Fibroblast of lung (primary cell): ENCODE data around the gene CENPV. TPM values are rescaled to one million over a fixed set of nuclear protein-coding genes. Genes with fewer than 3 reads are reported as not detected.
"Not testable (repeated sequence)": the region's sequence is repeated elsewhere in the genome, so short reads cannot be mapped to it uniquely, and the experiment has no call there.

ENCODE experiments used
- DNase-seq, 2 donors: peaks; one replicate each; pipeline versions ENCODE4 v3.0.0 to v3.0.0-alpha.2; 2010; ENCODE audit warnings: low read depth in 2 of 2
- H2AFZ ChIP-seq: 2 replicates; pipeline ENCODE4 v1.5.1; 2012; ENCODE audit warnings: low read length, control low read depth, inconsistent platforms
- H3K27ac ChIP-seq: 2 replicates; pipeline ENCODE4 v1.5.1; 2011; ENCODE audit warnings: low read length, control low read depth; ENCODE audit not compliant: insufficient read depth
- H3K27me3 ChIP-seq: 2 replicates; pipeline ENCODE4 v1.5.1; 2011; ENCODE audit warnings: mild to moderate bottlenecking, low read length; ENCODE audit not compliant: control insufficient read depth, insufficient read depth
- H3K36me3 ChIP-seq: 2 replicates; pipeline ENCODE4 v1.5.1; 2011; ENCODE audit warnings: low read length; ENCODE audit not compliant: control insufficient read depth, insufficient read depth
- H3K4me1 ChIP-seq: 2 replicates; pipeline ENCODE4 v1.5.1; 2011; ENCODE audit warnings: low read length; ENCODE audit not compliant: control insufficient read depth, insufficient read depth; ENCODE audit errors: extremely low read depth
- H3K4me2 ChIP-seq: 2 replicates; pipeline ENCODE4 v1.5.1; 2011; ENCODE audit warnings: low read length, control low read depth; ENCODE audit not compliant: insufficient read depth; ENCODE audit errors: extremely low read depth
- H3K4me3 ChIP-seq, 4 experiments: fragments of 200-600 bp in 1 of 4; sonication (generic) in 1 of 4; replicated peaks in 1 of 4; 2 replicates each; pipeline ENCODE4 v1.5.1; 2011 to 2016; ENCODE audit warnings: low read length in 4 of 4, low read depth in 3 of 4, mild to moderate bottlenecking in 3 of 4, control low read depth in 2 of 4, inconsistent platforms in 1 of 4, mixed read lengths in 1 of 4; ENCODE audit not compliant: insufficient read depth in 1 of 4; ENCODE audit errors: control extremely low read depth in 1 of 4
- H3K79me2 ChIP-seq: 2 replicates; pipeline ENCODE4 v1.5.1; 2012; ENCODE audit warnings: mild to moderate bottlenecking, low read length, inconsistent platforms; ENCODE audit not compliant: control insufficient read depth, insufficient read depth
- H3K9ac ChIP-seq: 2 replicates; pipeline ENCODE4 v1.5.1; 2011; ENCODE audit warnings: mild to moderate bottlenecking, low read length, control low read depth; ENCODE audit not compliant: insufficient read depth
- H3K9me3 ChIP-seq: 2 replicates; pipeline ENCODE4 v1.5.1; 2012; ENCODE audit warnings: low read depth, low read length; ENCODE audit not compliant: control insufficient read depth, insufficient read depth
- H4K20me1 ChIP-seq: 2 replicates; pipeline ENCODE4 v1.5.1; 2011; ENCODE audit warnings: low read length; ENCODE audit not compliant: control insufficient read depth, insufficient read depth; ENCODE audit errors: extremely low read depth
- CTCF ChIP-seq, 2 donors: IDR thresholded peaks in 1 of 2; conservative IDR thresholded peaks in 1 of 2; 1 replicate in 1 of 2; 2 replicates in 1 of 2; pipeline ENCODE4 v1.5.1; 2011 to 2012; ENCODE audit warnings: low read length in 2 of 2, control low read depth in 1 of 2, inconsistent platforms in 1 of 2, low read depth in 1 of 2, mild to moderate bottlenecking in 1 of 2
- EZH2 ChIP-seq: IDR thresholded peaks from 2 replicates; pipeline ENCODE4 v1.5.1; 2012; ENCODE audit warnings: low read length, control low read depth, mild to moderate bottlenecking; ENCODE audit errors: missing control alignments
- polyA minus RNA-seq: library from RNA; depleted of rRNA, polyadenylated mRNA; stranded (reverse); fragments of >200 nt; gene quantifications from 2 replicates; pipeline ENCODE4 v1.2.3, GENCODE V29; 2011; ENCODE audit warnings: low replicate concordance
- polyA plus RNA-seq, 2 donors: library from polyadenylated mRNA; depleted of rRNA in 1 of 2; stranded (reverse) in 1 of 2; unstranded in 1 of 2; fragments of >200 nt; gene quantifications; 2 replicates each; pipeline ENCODE4 v1.2.1, GENCODE V29; 2011 to 2012; ENCODE audit warnings: missing spikeins in 1 of 2
- total RNA-seq: library from RNA; depleted of rRNA; stranded (reverse); fragments of >200 nt; gene quantifications from 2 replicates; pipeline ENCODE4 v1.2.1, GENCODE V29; 2014

The CENPV gene
- total RNA-seq (9.2 and 9.8 TPM in 2 replicates), polyA plus RNA-seq (25.1 and 43.7 TPM in 2 replicates), polyA minus RNA-seq (4.5 and 41.7 TPM in 2 replicates)
- 20.9 and 34.3 TPM in 2 replicates for polyA plus RNA-seq (2012)

- Histone ChIP-seq H3K9ac (peak within 1 kb of the TSS; percentile 74), H3K36me3 (peaks cover 2% of the 10 kb centered on the region), H2AFZ (peak within 1 kb of the TSS; percentile 84), H3K9me3 (no peaks in the 10 kb centered on the region), H3K4me2 (peak within 1 kb of the TSS; percentile 80), H3K27ac (peak within 1 kb of the TSS; percentile 65), H3K27me3 (no peaks in the 10 kb centered on the region), H3K4me3 (peak within 1 kb of the TSS; percentile 57 to 82 (median 71)), H3K4me1 (no peaks in the 10 kb centered on the region), H4K20me1 (no peaks in the 10 kb centered on the region), H3K79me2 (no peaks in the 10 kb centered on the region)
- TF ChIP-seq CTCF (conservative IDR thresholded peaks at IDR 0.05 in 1 of 2, IDR thresholded peaks at IDR 0.05 in 1 of 2; ENCODE audit: low read depth in 1 of 2, low read length in 2 of 2), result no peak
- TF ChIP-seq EZH2, result no peak
- peak; percentile 32 to 40 for DNase-seq
Measured at GRCh38 chr17:16353317-16354174, at the start of gene CENPV. Gene CENPV (minus strand): TSS chr17:16353469. CDS start chr17:16353436, 33 bp downstream.

- DNase-seq, result no peak
- no peaks in the 10 kb centered on the region for H4K20me1 ChIP-seq
- no peaks in the 10 kb centered on the region for H3K9me3 ChIP-seq
- H3K4me1 ChIP-seq, result no peaks in the 10 kb centered on the region
- H3K36me3 ChIP-seq, result no peaks in the 10 kb centered on the region
- no peak for TF ChIP-seq EZH2
- TF ChIP-seq CTCF (conservative IDR thresholded peaks at IDR 0.05 in 1 of 2, IDR thresholded peaks at IDR 0.05 in 1 of 2; ENCODE audit: low read depth in 1 of 2, low read length in 2 of 2), result no peak
- H2AFZ ChIP-seq, result no peak overlapping the region
- H3K9ac ChIP-seq, result no peak overlapping the region
- H3K4me3 ChIP-seq, result no peak overlapping the region
- H3K79me2 ChIP-seq, result no peaks in the 10 kb centered on the region
- H3K4me2 ChIP-seq, result no peak overlapping the region
- H3K27me3 ChIP-seq, result no peaks in the 10 kb centered on the region
- no peak overlapping the region for H3K27ac ChIP-seq
Measured at GRCh38 chr17:16398270-16399267, 45.3 kb upstream of the CENPV start.

GRCh38 chr17:16396693-16397092 lies 43.4 kb upstream of the CENPV start:
- not testable (repeated sequence) for H3K79me2 ChIP-seq, H3K36me3 ChIP-seq, H2AFZ ChIP-seq, H3K9me3 ChIP-seq, H3K27me3 ChIP-seq, H3K4me1 ChIP-seq, H4K20me1 ChIP-seq, H3K4me3 ChIP-seq, H3K4me2 ChIP-seq, H3K27ac ChIP-seq, DNase-seq, H3K9ac ChIP-seq

GRCh38 chr17:16395887-16396286 lies 42.6 kb upstream of the CENPV start:
- not testable (repeated sequence) for H3K4me2 ChIP-seq, H4K20me1 ChIP-seq, H3K36me3 ChIP-seq, H3K4me3 ChIP-seq, H3K4me1 ChIP-seq, H3K9ac ChIP-seq, H3K79me2 ChIP-seq, H3K27me3 ChIP-seq, H3K9me3 ChIP-seq, H2AFZ ChIP-seq, DNase-seq, H3K27ac ChIP-seq

GRCh38 chr17:16392491-16392890 lies 39.2 kb upstream of the CENPV start:
- not testable (repeated sequence) for H3K79me2 ChIP-seq, H3K27me3 ChIP-seq, DNase-seq, H3K36me3 ChIP-seq, H3K9me3 ChIP-seq, H3K9ac ChIP-seq, H3K27ac ChIP-seq, H3K4me1 ChIP-seq, H2AFZ ChIP-seq, H4K20me1 ChIP-seq, H3K4me3 ChIP-seq, H3K4me2 ChIP-seq
